KOPT-K1 (cell line): ENCODE measurements around the gene FRS3.
A peak's percentile ranks its signal among the peaks of the same experiment; 100 is the strongest.

ENCODE experiments used
- H3K27ac ChIP-seq: fragments of 200-600 bp; sonication (generic); 2 replicates; pipeline ENCODE4 v1.5.1; 2016; ENCODE audit warnings: antibody characterized with exemption, mild to moderate bottlenecking, low read depth, low read length; ENCODE audit not compliant: poor library complexity, severe bottlenecking
- H3K36me3 ChIP-seq: fragments of 200-600 bp; sonication (generic); 2 replicates; pipeline ENCODE4 v1.5.1; 2017; ENCODE audit warnings: antibody characterized with exemption, mild to moderate bottlenecking, low read length, moderate library complexity; ENCODE audit not compliant: insufficient read depth
- H3K9me3 ChIP-seq: fragments of 200-600 bp; sonication (generic); 2 replicates; pipeline ENCODE4 v1.5.1; 2017; ENCODE audit warnings: antibody characterized with exemption, low read length, mild to moderate bottlenecking; ENCODE audit not compliant: insufficient read depth, poor library complexity, severe bottlenecking

FRS3 gene

GRCh38 chr6:41805830-41806774 is 26.4 kb upstream of the FRS3 start:
- peaks cover 56% of the 10 kb centered on the region for H3K36me3 ChIP-seq
- no peaks in the 10 kb centered on the region for H3K9me3 ChIP-seq
- no peak overlapping the region for H3K27ac ChIP-seq

- Histone ChIP-seq H3K9me3 (no peaks in the 10 kb centered on the region), H3K27ac (no peak overlapping the region), H3K36me3 (peaks cover 93% of the 10 kb centered on the region)
Measured at GRCh38 chr6:41801380-41801779, 21.7 kb upstream of the FRS3 start.

GRCh38 chr6:41799559-41799911 is 19.8 kb upstream of the FRS3 start:
- H3K27ac ChIP-seq = no peak overlapping the region
- no peaks in the 10 kb centered on the region for H3K9me3 ChIP-seq
- peaks cover 93% of the 10 kb centered on the region for H3K36me3 ChIP-seq

GRCh38 chr6:41798901-41799558 is 19.3 kb upstream of the FRS3 start:
- Histone ChIP-seq H3K27ac (no peak overlapping the region), H3K36me3 (peaks cover 93% of the 10 kb centered on the region), H3K9me3 (no peaks in the 10 kb centered on the region)

GRCh38 chr6:41796474-41796873 is 16.8 kb upstream of the FRS3 start:
- H3K9me3 ChIP-seq = no peaks in the 10 kb centered on the region
- H3K27ac ChIP-seq = no peak overlapping the region
- peaks cover 93% of the 10 kb centered on the region for H3K36me3 ChIP-seq

GRCh38 chr6:41791984-41792383 is 12.3 kb upstream of the FRS3 start:
- H3K9me3 ChIP-seq = no peaks in the 10 kb centered on the region
- H3K36me3 ChIP-seq = peaks cover 76% of the 10 kb centered on the region
- no peak overlapping the region for H3K27ac ChIP-seq

GRCh38 chr6:41791305-41791704 is 11.6 kb upstream of the FRS3 start:
- Histone ChIP-seq H3K27ac (no peak overlapping the region), H3K36me3 (peaks cover 70% of the 10 kb centered on the region), H3K9me3 (no peaks in the 10 kb centered on the region)

- Histone ChIP-seq H3K27ac (no peak overlapping the region), H3K9me3 (no peaks in the 10 kb centered on the region), H3K36me3 (peaks cover 57% of the 10 kb centered on the region)
Measured at GRCh38 chr6:41790045-41790444, 10.3 kb upstream of the FRS3 start.

- Histone ChIP-seq H3K9me3 (no peaks in the 10 kb centered on the region), H3K27ac (no peak overlapping the region), H3K36me3 (peaks cover 50% of the 10 kb centered on the region)
Measured at GRCh38 chr6:41789390-41789724, 9.7 kb upstream of the FRS3 start.

GRCh38 chr6:41787219-41787917 is 7.7 kb upstream of the FRS3 start, which contains the start of gene TOMM6:
TSS of gene TOMM6 (plus strand) at chr6:41787694. CDS start at chr6:41787698, 4 bp downstream.
- Histone ChIP-seq H3K9me3 (no peaks in the 10 kb centered on the region), H3K27ac (peak within 1 kb of the TSS; percentile 85), H3K36me3 (peaks cover 36% of the 10 kb centered on the region)

GRCh38 chr6:41786451-41787218 is 6.9 kb upstream of the FRS3 start:
- Histone ChIP-seq H3K27ac (peak overlapping the region; percentile 85), H3K36me3 (peaks cover 29% of the 10 kb centered on the region)

GRCh38 chr6:41785689-41786450 is 6.2 kb upstream of the FRS3 start:
- H3K27ac ChIP-seq = peak overlapping the region; percentile 85
- no peaks in the 10 kb centered on the region for H3K9me3 ChIP-seq
- H3K36me3 ChIP-seq = peaks cover 21% of the 10 kb centered on the region

More at GRCh38 chr6:41786451-41787218, 6.9 kb upstream of the FRS3 start:
- H3K9me3 ChIP-seq = no peaks in the 10 kb centered on the region

GRCh38 chr6:41785254-41785653 is 5.6 kb upstream of the FRS3 start:
- no peak overlapping the region for H3K27ac ChIP-seq
- peaks cover 15% of the 10 kb centered on the region for H3K36me3 ChIP-seq
- no peaks in the 10 kb centered on the region for H3K9me3 ChIP-seq

GRCh38 chr6:41784581-41785171 is 5.0 kb upstream of the FRS3 start:
- Histone ChIP-seq H3K27ac (no peak overlapping the region), H3K9me3 (no peaks in the 10 kb centered on the region), H3K36me3 (peaks cover 9% of the 10 kb centered on the region)
